A172 (cell line): ENCODE measurements around the gene GSTO1. TPM values are rescaled to one million over a fixed set of nuclear protein-coding genes. Genes with fewer than 3 reads are reported as not detected.

Experiments
- DNase-seq: peaks from one replicate; pipeline ENCODE4 v3.0.0-alpha.2; 2015; ENCODE audit warnings: low spot score
- total RNA-seq: library from RNA; depleted of rRNA; stranded (reverse); fragments of >200 nt; shearing (Covaris generic); gene quantifications from 2 replicates; pipeline ENCODE4 v1.2.3, GENCODE V29; 2014; rRNA removed

The GSTO1 gene
- total RNA-seq, 1 experiment from 2014 or later, result 271 TPM

- no peak for DNase-seq
Observed at GRCh38 chr10:104303594-104304355, 49.1 kb downstream of the GSTO1 start.

GRCh38 chr10:104304356-104304745, 49.7 kb downstream of the GSTO1 start:
- DNase-seq, result no peak

- no peak for DNase-seq
Observed at GRCh38 chr10:104304927-104305326, 50.2 kb downstream of the GSTO1 start.

- DNase-seq, result no peak
Observed at GRCh38 chr10:104306897-104307296, 52.2 kb downstream of the GSTO1 start.

GRCh38 chr10:104307576-104308438, 53.1 kb downstream of the GSTO1 start:
- no peak for DNase-seq

- DNase-seq, result no peak
Observed at GRCh38 chr10:104308439-104308903, 53.8 kb downstream of the GSTO1 start.

- peak; percentile 85 for DNase-seq
Observed at GRCh38 chr10:104309980-104310978, 55.6 kb downstream of the GSTO1 start.

GRCh38 chr10:104311184-104311720, 56.6 kb downstream of the GSTO1 start:
- no peak for DNase-seq

- DNase-seq, result no peak
Observed at GRCh38 chr10:104314591-104315485, 60.1 kb downstream of the GSTO1 start.

- no peak for DNase-seq
Observed at GRCh38 chr10:104315486-104315921, 60.8 kb downstream of the GSTO1 start.

- DNase-seq, result no peak
Observed at GRCh38 chr10:104316321-104317099, 61.8 kb downstream of the GSTO1 start.

Other genes starting within 250 kb of the GSTO1 start
- 0.79 and 2.4 TPM in 2 replicates for gene COL17A1, start 169.0 kb upstream of the GSTO1 start, total RNA-seq
- 16.8 and 18.6 TPM in 2 replicates for gene SFR1, start 132.7 kb upstream of the GSTO1 start, total RNA-seq
- gene CFAP43, start 22.5 kb upstream of the GSTO1 start, total RNA-seq, result 0.07 and 0.31 TPM in 2 replicates
- 0.38 and 5.2 TPM in 2 replicates for gene GSTO2, start 14.3 kb downstream of the GSTO1 start, total RNA-seq
- 4.8 and 6.2 TPM in 2 replicates for gene ITPRIP, start 83.6 kb downstream of the GSTO1 start, total RNA-seq
- 0.74 and 0.83 TPM in 2 replicates for gene CFAP58, start 98.9 kb downstream of the GSTO1 start, total RNA-seq